GM12892 (cell line): ENCODE measurements around the gene MYH10.

Experiments
- POLR2A ChIP-seq: IDR thresholded peaks from 2 replicates; pipeline ENCODE4 v1.6.1; 2011; ENCODE audit warnings: low read depth, low read length, control low read depth
- POLR2AphosphoS5 ChIP-seq: IDR thresholded peaks from 2 replicates; pipeline ENCODE4 v1.6.1; 2011; ENCODE audit warnings: low read depth, low read length, control low read depth
- TAF1 ChIP-seq: IDR thresholded peaks from 2 replicates; pipeline ENCODE4 v1.6.1; 2011; ENCODE audit warnings: low read depth, mild to moderate bottlenecking, control low read depth, low read length, borderline replicate concordance

GRCh38 chr17:8462564-8462963 is 168.0 kb downstream of the MYH10 start:
- TF ChIP-seq POLR2A = no peak
- TF ChIP-seq POLR2AphosphoS5 = no peak
- no peak for TF ChIP-seq TAF1
